T-helper 1 cell treated with Interleukin-12 subunit alpha and Interleukin-12 subunit beta and Interleukin-4 antibody, amounts not matched to agents 30 μg/mL and 1 μg/mL, for 36 hours (primary cell): ENCODE measurements around the gene CT47A1.
"Not testable (repeated sequence)": the region's sequence is repeated elsewhere in the genome, so short reads cannot be mapped to it uniquely, and the experiment has no call there.

Source experiments
- H3K27ac Mint-ChIP-seq: one replicate; pipeline ENCODE4 v1.8.0; 2021; ENCODE audit warnings: mild to moderate bottlenecking, mixed read lengths
- H3K27me3 Mint-ChIP-seq: one replicate; pipeline ENCODE4 v1.8.0; 2021; ENCODE audit warnings: low read depth, mixed read lengths
- H3K36me3 Mint-ChIP-seq: one replicate; pipeline ENCODE4 v1.8.0; 2021; ENCODE audit warnings: low read depth, mixed read lengths
- H3K4me1 Mint-ChIP-seq: one replicate; pipeline ENCODE4 v1.8.0; 2021; ENCODE audit warnings: low read depth, mixed read lengths
- H3K4me3 Mint-ChIP-seq: one replicate; pipeline ENCODE4 v1.8.0; 2021; ENCODE audit warnings: mild to moderate bottlenecking, moderate library complexity, mixed read lengths
- H3K9me3 Mint-ChIP-seq: one replicate; pipeline ENCODE4 v1.8.0; 2021; ENCODE audit warnings: mixed read lengths

The CT47A1 gene

DNA sequence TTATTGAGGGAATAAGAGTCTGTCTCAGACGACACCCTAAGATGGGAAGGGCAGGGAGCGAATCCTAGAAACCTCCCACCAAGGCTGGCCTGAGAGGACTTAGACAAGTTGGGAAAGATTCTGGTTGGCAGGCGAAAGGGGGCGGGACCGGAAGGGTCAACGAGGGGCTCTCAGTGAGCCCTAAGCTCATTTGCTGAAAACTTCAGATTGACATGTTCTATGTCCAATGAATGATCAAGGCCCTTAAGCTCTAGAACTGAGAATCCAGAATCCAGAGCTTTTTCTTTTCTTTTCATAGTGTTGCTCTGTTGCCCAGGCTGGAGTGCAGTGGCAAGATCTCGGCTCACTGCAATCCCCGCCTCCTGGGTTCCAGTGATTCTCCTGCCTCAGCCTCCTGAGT lies at the start of gene CT47A1:
TSS of gene CT47A1 (minus strand) at position 101 of the 400 bp plus-strand sequence. CDS start 231 bp downstream, outside the sequence.
- H3K4me3 Mint-ChIP-seq, H3K36me3 Mint-ChIP-seq, H3K27ac Mint-ChIP-seq, H3K4me1 Mint-ChIP-seq, H3K27me3 Mint-ChIP-seq, H3K9me3 Mint-ChIP-seq: not testable (repeated sequence)

DNA sequence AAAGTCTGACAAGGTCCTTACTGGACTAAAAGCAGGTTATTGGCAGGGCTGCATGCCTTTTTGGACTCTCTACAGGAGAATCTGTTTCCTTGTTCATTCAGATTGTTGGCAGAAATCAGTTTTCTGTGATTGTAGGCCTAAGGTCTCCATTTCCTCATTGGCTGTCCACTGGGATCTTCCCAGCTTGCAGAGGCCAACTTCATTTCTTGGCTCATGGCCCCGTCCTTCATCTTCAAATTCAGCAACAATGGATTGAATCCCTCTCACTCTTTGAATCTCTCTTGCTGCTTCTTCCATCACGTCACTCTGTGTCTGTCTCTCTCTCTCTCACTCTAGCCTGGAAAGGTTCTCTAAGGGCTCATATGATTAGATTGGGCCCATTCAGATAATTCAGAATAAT lies 47.0 kb upstream of the CT47A1 start:
- H3K27me3 Mint-ChIP-seq = no peaks in the 10 kb centered on the region
- H3K4me1 Mint-ChIP-seq = no peaks in the 10 kb centered on the region
- no peaks in the 10 kb centered on the region for H3K9me3 Mint-ChIP-seq
- no peak overlapping the region for H3K4me3 Mint-ChIP-seq
- no peak overlapping the region for H3K27ac Mint-ChIP-seq
- no peaks in the 10 kb centered on the region for H3K36me3 Mint-ChIP-seq

GRCh38 chrX:121030083-121030482 lies 44.5 kb upstream of the CT47A1 start:
- H3K36me3 Mint-ChIP-seq = no peaks in the 10 kb centered on the region
- H3K4me1 Mint-ChIP-seq = no peaks in the 10 kb centered on the region
- no peaks in the 10 kb centered on the region for H3K27me3 Mint-ChIP-seq
- no peak overlapping the region for H3K4me3 Mint-ChIP-seq
- H3K27ac Mint-ChIP-seq = no peak overlapping the region
- no peaks in the 10 kb centered on the region for H3K9me3 Mint-ChIP-seq

- Mint-ChIP-seq H3K4me1 (no peaks in the 10 kb centered on the region), H3K4me3 (no peak overlapping the region)
Observed at GRCh38 chrX:121028419-121028818, 42.9 kb upstream of the CT47A1 start.

DNA sequence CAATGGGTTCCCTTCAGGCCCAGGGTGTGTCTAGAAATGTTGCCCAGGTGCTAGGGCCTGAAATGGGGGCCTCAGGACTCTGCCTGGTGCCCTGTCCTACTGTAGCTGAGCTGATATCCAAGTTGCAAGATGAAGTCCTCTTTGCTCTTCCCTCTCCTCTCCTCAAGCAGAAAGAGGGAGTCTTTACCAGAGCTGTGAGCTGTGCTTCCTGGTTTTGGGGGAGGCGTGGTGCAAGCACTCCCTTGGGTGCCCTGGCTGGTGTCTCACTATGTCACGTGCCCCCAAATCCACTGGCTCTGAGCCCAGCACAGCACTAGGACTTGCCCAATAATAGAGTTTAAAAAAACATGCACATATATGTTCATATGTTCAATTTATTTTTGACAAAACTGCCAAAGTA lies 29.3 kb upstream of the CT47A1 start:
- H3K4me1 Mint-ChIP-seq = no peaks in the 10 kb centered on the region
- no peaks in the 10 kb centered on the region for H3K9me3 Mint-ChIP-seq
- no peak overlapping the region for H3K27ac Mint-ChIP-seq

More at GRCh38 chrX:121028419-121028818, 42.9 kb upstream of the CT47A1 start:
- no peaks in the 10 kb centered on the region for H3K27me3 Mint-ChIP-seq
- no peak overlapping the region for H3K27ac Mint-ChIP-seq
- H3K36me3 Mint-ChIP-seq = no peaks in the 10 kb centered on the region
- no peaks in the 10 kb centered on the region for H3K9me3 Mint-ChIP-seq

DNA sequence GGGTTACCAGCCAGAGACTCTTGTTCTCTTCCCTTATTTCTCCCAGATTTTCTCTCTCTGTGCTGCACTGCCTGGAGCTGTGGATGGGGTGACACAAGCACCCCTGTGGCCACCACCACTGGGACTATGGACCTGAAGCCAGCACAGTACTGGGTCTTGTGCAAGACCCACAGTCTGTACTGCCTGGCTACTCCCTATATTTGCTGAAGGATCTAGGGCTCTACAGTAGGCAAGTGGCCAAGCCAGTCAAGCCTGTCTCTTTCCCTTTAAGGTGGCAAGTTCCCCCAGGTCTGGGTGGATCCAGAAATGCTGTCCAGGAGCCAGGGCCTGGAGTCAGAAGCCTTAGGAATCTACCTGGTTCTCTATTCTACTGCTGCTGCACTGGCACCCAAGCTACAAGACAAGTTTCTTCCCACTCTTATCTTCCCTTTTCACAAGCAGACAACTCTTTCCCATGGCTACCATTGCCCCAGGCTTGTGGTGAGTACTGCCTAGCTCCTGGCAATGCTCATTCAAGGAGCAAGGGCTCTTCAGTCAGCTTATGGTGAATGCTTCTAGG lies 28.4 kb upstream of the CT47A1 start:
- H3K9me3 Mint-ChIP-seq = no peaks in the 10 kb centered on the region
- no peaks in the 10 kb centered on the region for H3K27me3 Mint-ChIP-seq
- H3K4me3 Mint-ChIP-seq = no peak overlapping the region
- no peaks in the 10 kb centered on the region for H3K36me3 Mint-ChIP-seq
- H3K4me1 Mint-ChIP-seq = no peaks in the 10 kb centered on the region
- H3K27ac Mint-ChIP-seq = no peak overlapping the region

More for the DNA sequence above, 29.3 kb upstream of the CT47A1 start:
- H3K36me3 Mint-ChIP-seq = no peaks in the 10 kb centered on the region
- H3K27me3 Mint-ChIP-seq = no peaks in the 10 kb centered on the region
- H3K4me3 Mint-ChIP-seq = no peak overlapping the region

- Mint-ChIP-seq H3K4me1 (no peaks in the 10 kb centered on the region), H3K9me3 (no peaks in the 10 kb centered on the region), H3K36me3 (no peaks in the 10 kb centered on the region), H3K27me3 (no peaks in the 10 kb centered on the region), H3K4me3 (no peak overlapping the region), H3K27ac (no peak overlapping the region)
Observed at GRCh38 chrX:121011254-121011653, 25.7 kb upstream of the CT47A1 start.

- no peaks in the 10 kb centered on the region for H3K27me3 Mint-ChIP-seq
- H3K4me3 Mint-ChIP-seq = no peak overlapping the region
- no peaks in the 10 kb centered on the region for H3K9me3 Mint-ChIP-seq
- H3K4me1 Mint-ChIP-seq = no peaks in the 10 kb centered on the region
- no peaks in the 10 kb centered on the region for H3K36me3 Mint-ChIP-seq
- no peak overlapping the region for H3K27ac Mint-ChIP-seq
Observed at GRCh38 chrX:121010218-121010617, 24.7 kb upstream of the CT47A1 start.

- no peaks in the 10 kb centered on the region for H3K9me3 Mint-ChIP-seq
- H3K27ac Mint-ChIP-seq = no peak overlapping the region
- H3K4me3 Mint-ChIP-seq = no peak overlapping the region
- no peaks in the 10 kb centered on the region for H3K36me3 Mint-ChIP-seq
- H3K27me3 Mint-ChIP-seq = no peaks in the 10 kb centered on the region
- no peaks in the 10 kb centered on the region for H3K4me1 Mint-ChIP-seq
Observed at GRCh38 chrX:121009764-121010163, 24.2 kb upstream of the CT47A1 start.

DNA sequence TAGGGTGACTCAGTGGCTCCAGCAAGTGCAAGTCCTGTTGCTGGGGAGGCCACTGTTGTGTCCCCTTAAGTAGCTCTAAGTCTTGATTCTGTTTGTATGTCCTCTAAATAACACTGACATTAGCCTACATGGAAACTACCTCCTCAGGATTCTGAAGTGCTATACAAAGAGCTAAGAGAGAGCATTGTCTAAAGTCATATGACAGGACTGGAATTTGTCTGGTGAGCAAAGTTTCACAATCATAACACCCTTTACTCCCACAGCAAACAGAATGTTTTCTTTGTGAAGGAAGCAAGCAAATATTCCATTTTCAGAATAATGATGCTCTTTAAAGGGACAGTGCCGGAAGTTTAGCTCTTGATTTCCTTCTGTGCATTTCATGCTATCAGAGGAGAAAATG lies 23.4 kb upstream of the CT47A1 start:
- H3K36me3 Mint-ChIP-seq = no peaks in the 10 kb centered on the region
- no peak overlapping the region for H3K4me3 Mint-ChIP-seq
- H3K4me1 Mint-ChIP-seq = no peaks in the 10 kb centered on the region
- H3K9me3 Mint-ChIP-seq = no peaks in the 10 kb centered on the region
- H3K27me3 Mint-ChIP-seq = no peaks in the 10 kb centered on the region
- H3K27ac Mint-ChIP-seq = no peak overlapping the region

GRCh38 chrX:121000589-121000988 lies 15.0 kb upstream of the CT47A1 start:
- H3K4me1 Mint-ChIP-seq = no peaks in the 10 kb centered on the region
- no peak overlapping the region for H3K4me3 Mint-ChIP-seq
- no peaks in the 10 kb centered on the region for H3K9me3 Mint-ChIP-seq
- no peaks in the 10 kb centered on the region for H3K36me3 Mint-ChIP-seq
- H3K27ac Mint-ChIP-seq = no peak overlapping the region
- no peaks in the 10 kb centered on the region for H3K27me3 Mint-ChIP-seq

DNA sequence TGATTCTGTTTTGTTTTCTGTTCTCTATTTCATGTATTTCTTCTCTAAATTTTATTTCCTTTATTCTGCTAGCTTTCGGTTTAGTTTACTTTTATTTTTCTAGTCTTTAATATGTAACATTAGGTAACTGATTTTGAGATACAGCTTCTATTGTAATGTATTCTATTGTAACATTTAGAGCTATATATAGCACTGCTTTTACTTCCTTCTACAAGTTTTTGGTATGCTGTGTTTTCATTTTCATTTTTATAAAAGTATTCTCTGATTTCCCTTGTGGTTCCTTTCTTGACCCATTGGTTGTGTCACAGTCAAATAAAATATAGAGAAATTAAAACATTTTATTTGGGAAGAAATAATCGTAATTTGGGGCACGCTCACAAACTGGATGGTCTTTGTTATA lies 13.9 kb upstream of the CT47A1 start:
- H3K36me3 Mint-ChIP-seq = no peaks in the 10 kb centered on the region
- H3K4me1 Mint-ChIP-seq = no peaks in the 10 kb centered on the region
- H3K4me3 Mint-ChIP-seq = no peak overlapping the region
- H3K27ac Mint-ChIP-seq = no peak overlapping the region
- H3K9me3 Mint-ChIP-seq = no peaks in the 10 kb centered on the region
- H3K27me3 Mint-ChIP-seq = no peaks in the 10 kb centered on the region

DNA sequence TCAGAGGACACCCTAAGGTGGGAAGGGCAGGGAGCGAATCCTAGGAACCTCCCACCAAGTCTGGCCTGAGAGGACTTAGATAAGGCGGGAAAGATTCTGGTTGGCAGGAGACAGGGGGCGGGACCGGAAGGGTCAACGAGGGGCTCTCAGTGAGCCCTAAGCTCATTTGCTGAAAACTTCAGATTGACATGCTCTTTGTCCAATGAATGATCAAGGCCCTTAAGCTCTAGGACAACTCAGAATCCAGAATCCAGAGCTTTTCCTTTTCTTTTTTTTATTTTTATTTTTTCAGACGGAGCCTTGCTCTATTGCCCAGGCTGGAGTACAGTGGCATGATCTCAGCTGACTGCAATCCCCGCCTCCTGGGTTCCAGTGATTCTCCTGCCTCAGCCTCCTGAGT lies 29.1 kb downstream of the CT47A1 start, which contains the start of gene CT47A7:
TSS of gene CT47A7 (minus strand) at position 101 of the 400 bp plus-strand sequence. CDS start 255 bp downstream, outside the sequence.
- not testable (repeated sequence) for H3K4me3 Mint-ChIP-seq, H3K4me1 Mint-ChIP-seq, H3K36me3 Mint-ChIP-seq

More for the DNA sequence above, 29.1 kb downstream of the CT47A1 start, which contains the start of gene CT47A7:
- H3K27me3 Mint-ChIP-seq, H3K9me3 Mint-ChIP-seq, H3K27ac Mint-ChIP-seq: not testable (repeated sequence)
